Activated CD4-positive, CD25-positive, alpha-beta regulatory T cell treated with anti-CD3 and anti-CD28 coated beads, Interleukin-2, amount 50 U/mL, for 72 hours (primary cell): ENCODE results near the gene ST8SIA5.

ENCODE experiments used
- DNase-seq: peaks from one replicate; pipeline ENCODE4 v3.0.0; 2021

Gene ST8SIA5

GRCh38 chr18:46663539-46663938 lies 93.3 kb downstream of the ST8SIA5 start:
- no peak for DNase-seq

GRCh38 chr18:46660957-46661749 lies 95.7 kb downstream of the ST8SIA5 start:
- no peak for DNase-seq

- no peak for DNase-seq
These were observed 97.4 kb downstream of the ST8SIA5 start for GRCh38 chr18:46659484-46659883.

GRCh38 chr18:46657115-46657955 lies 99.5 kb downstream of the ST8SIA5 start, which contains the start of gene LOXHD1:
LOXHD1 (minus strand) TSS chr18:46657220; CDS start chr18:46657033, 187 bp downstream.
- DNase-seq: no peak

- no peak for DNase-seq
These were observed 100.3 kb downstream of the ST8SIA5 start for GRCh38 chr18:46656326-46657114.

- DNase-seq: no peak
These were observed 104.5 kb downstream of the ST8SIA5 start for GRCh38 chr18:46652372-46652771.

- no peak for DNase-seq
These were observed 106.2 kb downstream of the ST8SIA5 start for GRCh38 chr18:46650681-46651080.

GRCh38 chr18:46649071-46649862 lies 107.6 kb downstream of the ST8SIA5 start:
- DNase-seq: no peak

- DNase-seq: no peak
These were observed 110.4 kb downstream of the ST8SIA5 start for GRCh38 chr18:46646468-46646867.

GRCh38 chr18:46642561-46642960 lies 114.3 kb downstream of the ST8SIA5 start:
- no peak for DNase-seq

GRCh38 chr18:46641917-46642316 lies 114.9 kb downstream of the ST8SIA5 start:
- DNase-seq: no peak

GRCh38 chr18:46639386-46639785 lies 117.5 kb downstream of the ST8SIA5 start:
- no peak for DNase-seq

- DNase-seq: no peak
These were observed 120.7 kb downstream of the ST8SIA5 start for GRCh38 chr18:46636040-46636630.

GRCh38 chr18:46632401-46633071 lies 124.3 kb downstream of the ST8SIA5 start:
- DNase-seq: no peak

- DNase-seq: no peak
These were observed 125.9 kb downstream of the ST8SIA5 start for GRCh38 chr18:46630991-46631390.

- no peak for DNase-seq
These were observed 126.7 kb downstream of the ST8SIA5 start for GRCh38 chr18:46630160-46630559.

GRCh38 chr18:46629361-46629760 lies 127.5 kb downstream of the ST8SIA5 start:
- no peak for DNase-seq

- no peak for DNase-seq
These were observed 128.6 kb downstream of the ST8SIA5 start for GRCh38 chr18:46628206-46628605.

GRCh38 chr18:46627136-46627535 lies 129.7 kb downstream of the ST8SIA5 start:
- DNase-seq: no peak

- DNase-seq: no peak
These were observed 131.8 kb downstream of the ST8SIA5 start for GRCh38 chr18:46625069-46625468.

GRCh38 chr18:46624127-46624526 lies 132.7 kb downstream of the ST8SIA5 start:
- DNase-seq: no peak
